Activated CD8-positive, alpha-beta memory T cell treated with anti-CD3 and anti-CD28 coated beads for 1 hour (primary cell): Measurements from ENCODE around the gene RASA3.
"Not testable (repeated sequence)": the region's sequence is repeated elsewhere in the genome, so short reads cannot be mapped to it uniquely, and the experiment has no call there.

Experiments
- DNase-seq, 2 donors: peaks; one replicate each; pipeline ENCODE4 v3.0.0-alpha.2; 2020; ENCODE audit warnings: low read depth in 1 of 2; ENCODE audit errors: extremely low read depth in 1 of 2

Gene RASA3

GRCh38 chr13:114088234-114088633, 44.2 kb downstream of the RASA3 start:
- DNase-seq = no peak

- no peak for DNase-seq
Observed at GRCh38 chr13:114087430-114087829, 45.0 kb downstream of the RASA3 start.

GRCh38 chr13:114082849-114083645, 49.4 kb downstream of the RASA3 start:
- no peak for DNase-seq

GRCh38 chr13:114081761-114082681, 50.4 kb downstream of the RASA3 start:
- DNase-seq = no peak

- DNase-seq = no peak
Observed at GRCh38 chr13:114080739-114081561, 51.5 kb downstream of the RASA3 start.

- no peak for DNase-seq
Observed at GRCh38 chr13:114079601-114080536, 52.6 kb downstream of the RASA3 start.

GRCh38 chr13:114078461-114079451, 53.7 kb downstream of the RASA3 start:
- no peak for DNase-seq

- DNase-seq = no peak
Observed at GRCh38 chr13:114077933-114078325, 54.5 kb downstream of the RASA3 start.

GRCh38 chr13:114077099-114077932, 55.1 kb downstream of the RASA3 start:
- no peak for DNase-seq

- DNase-seq = no peak
Observed at GRCh38 chr13:114076329-114077090, 55.9 kb downstream of the RASA3 start.

GRCh38 chr13:114075811-114076210, 56.6 kb downstream of the RASA3 start:
- not testable (repeated sequence) for DNase-seq

GRCh38 chr13:114074671-114075315, 57.6 kb downstream of the RASA3 start:
- no peak for DNase-seq

- no peak for DNase-seq
Observed at GRCh38 chr13:114073881-114074612, 58.4 kb downstream of the RASA3 start.

- no peak for DNase-seq
Observed at GRCh38 chr13:114072421-114072820, 60.0 kb downstream of the RASA3 start.

GRCh38 chr13:114071991-114072390, 60.4 kb downstream of the RASA3 start:
- DNase-seq = no peak

GRCh38 chr13:114071410-114071809, 61.0 kb downstream of the RASA3 start:
- no peak for DNase-seq
